Stimulated activated CD8-positive, alpha-beta memory T cell treated with anti-CD3 and anti-CD28 coated beads, Interleukin-15, amount 100 ng/mL, for 24 hours (primary cell): ENCODE results near the gene FAS.

Experiments
- DNase-seq: peaks from one replicate; pipeline ENCODE4 v3.0.0-alpha.2; 2020; ENCODE audit warnings: low read depth

The FAS gene

GRCh38 chr10:88990384-88991160 lies at the start of gene FAS:
Gene FAS (plus strand): TSS chr10:88990798. CDS start chr10:88990877, 79 bp downstream.
- DNase-seq: peak; percentile 41

GRCh38 chr10:88941026-88941425 lies 49.6 kb upstream of the FAS start:
- no peak for DNase-seq

- no peak for DNase-seq
These were observed 46.8 kb upstream of the FAS start for GRCh38 chr10:88943778-88944177.

GRCh38 chr10:88944813-88945212 lies 45.8 kb upstream of the FAS start:
- no peak for DNase-seq

GRCh38 chr10:88946200-88946599 lies 44.4 kb upstream of the FAS start:
- no peak for DNase-seq

- DNase-seq: no peak
These were observed 43.5 kb upstream of the FAS start for GRCh38 chr10:88946965-88947590.

- no peak for DNase-seq
These were observed 41.5 kb upstream of the FAS start for GRCh38 chr10:88949051-88949450.

GRCh38 chr10:88949912-88950837 lies 40.4 kb upstream of the FAS start:
- no peak for DNase-seq

GRCh38 chr10:88952647-88953111 lies 37.9 kb upstream of the FAS start, which contains the start of gene ACTA2:
Gene ACTA2 (minus strand): TSS chr10:88952773. CDS start chr10:88948930, 3,843 bp downstream.
- no peak for DNase-seq

- DNase-seq: no peak
These were observed 36.9 kb upstream of the FAS start for GRCh38 chr10:88953662-88954061.

- no peak for DNase-seq
These were observed 36.0 kb upstream of the FAS start for GRCh38 chr10:88954458-88955083.

- DNase-seq: no peak
These were observed 33.2 kb upstream of the FAS start for GRCh38 chr10:88957381-88957780.

- no peak for DNase-seq
These were observed 31.9 kb upstream of the FAS start for GRCh38 chr10:88958721-88959120.

GRCh38 chr10:88960802-88961201 lies 29.8 kb upstream of the FAS start:
- DNase-seq: no peak

GRCh38 chr10:88961266-88961665 lies 29.3 kb upstream of the FAS start:
- no peak for DNase-seq

- no peak for DNase-seq
These were observed 28.3 kb upstream of the FAS start for GRCh38 chr10:88962336-88962735.

- DNase-seq: no peak
These were observed 27.3 kb upstream of the FAS start for GRCh38 chr10:88963318-88963717.

- no peak for DNase-seq
These were observed 26.2 kb upstream of the FAS start for GRCh38 chr10:88964360-88964759.

- DNase-seq: no peak
These were observed 25.7 kb upstream of the FAS start for GRCh38 chr10:88964869-88965415.

GRCh38 chr10:88966797-88967196 lies 23.8 kb upstream of the FAS start:
- no peak for DNase-seq

GRCh38 chr10:88968391-88968790 lies 22.2 kb upstream of the FAS start:
- no peak for DNase-seq
